K562 (cell line): ENCODE data around the gene FBL.
"Not testable (repeated sequence)": the region's sequence is repeated elsewhere in the genome, so short reads cannot be mapped to it uniquely, and the experiment has no call there.

Experiments used
- CTCF ChIP-seq, 3 experiments: IDR thresholded peaks in 2 of 3; conservative IDR thresholded peaks in 1 of 3; 2 replicates each; pipeline ENCODE4 v1.5.1; 2011 to 2012; ENCODE audit warnings: low read length in 3 of 3, mild to moderate bottlenecking in 3 of 3, control low read depth in 2 of 3, improper control_type of control experiment in 1 of 3, inconsistent platforms in 1 of 3, low read depth in 1 of 3, mixed read lengths in 1 of 3, moderate library complexity in 1 of 3; ENCODE audit not compliant: insufficient read depth in 2 of 3
- EZH2 ChIP-seq: IDR thresholded peaks from 2 replicates; pipeline ENCODE4 v1.6.1; 2012; ENCODE audit warnings: low read depth, mild to moderate bottlenecking, inconsistent platforms, low read length, borderline replicate concordance
- FOXK1 ChIP-seq: sonication (generic); formaldehyde crosslinking; IDR thresholded peaks from 2 replicates; pipeline ENCODE4 v1.8.0; 2022; ENCODE audit warnings: missing genetic modification reagents, mild to moderate bottlenecking, borderline replicate concordance
- FOXM1 ChIP-seq, 2 experiments: fragments of 450-650 bp in 1 of 2; sonication (generic) in 1 of 2; formaldehyde crosslinking in 1 of 2; IDR thresholded peaks; 2 replicates each; pipeline versions ENCODE4 v1.6.1 to v1.9.0; 2017 to 2022; ENCODE audit warnings: low read depth in 2 of 2, mild to moderate bottlenecking in 2 of 2, missing genetic modification reagents in 1 of 2, moderate library complexity in 1 of 2
- POLR2AphosphoS5 ChIP-seq: IDR thresholded peaks from 2 replicates; pipeline ENCODE4 v1.6.1; 2011; ENCODE audit warnings: mild to moderate bottlenecking, low read depth, low read length, moderate library complexity; ENCODE audit not compliant: control insufficient read depth, insufficient read depth
- TEAD4 ChIP-seq, 2 experiments: sonication (generic) in 1 of 2; formaldehyde crosslinking in 1 of 2; IDR thresholded peaks; 2 replicates each; pipeline versions ENCODE4 v1.6.1 to v1.8.0; 2012 to 2022; ENCODE audit warnings: borderline replicate concordance in 1 of 2, inconsistent platforms in 1 of 2, low read length in 1 of 2, mild to moderate bottlenecking in 1 of 2, missing genetic modification reagents in 1 of 2
- YY1 ChIP-seq, 3 experiments: IDR thresholded peaks; 2 replicates each; pipeline ENCODE4 v1.6.1; 2011; ENCODE audit warnings: low read length in 2 of 3, mild to moderate bottlenecking in 2 of 3, moderate library complexity in 2 of 3, borderline replicate concordance in 1 of 3, control low read depth in 1 of 3, low read depth in 1 of 3; ENCODE audit not compliant: insufficient read depth in 3 of 3, insufficient replicate concordance in 2 of 3, control insufficient read depth in 1 of 3, insufficient read length in 1 of 3; ENCODE audit errors: extremely low read depth in 1 of 3
- ZNF217 ChIP-seq: sonication (generic); formaldehyde crosslinking; IDR thresholded peaks from 2 replicates; pipeline ENCODE4 v1.8.0; 2022; ENCODE audit warnings: mild to moderate bottlenecking, missing genetic modification reagents

DNA sequence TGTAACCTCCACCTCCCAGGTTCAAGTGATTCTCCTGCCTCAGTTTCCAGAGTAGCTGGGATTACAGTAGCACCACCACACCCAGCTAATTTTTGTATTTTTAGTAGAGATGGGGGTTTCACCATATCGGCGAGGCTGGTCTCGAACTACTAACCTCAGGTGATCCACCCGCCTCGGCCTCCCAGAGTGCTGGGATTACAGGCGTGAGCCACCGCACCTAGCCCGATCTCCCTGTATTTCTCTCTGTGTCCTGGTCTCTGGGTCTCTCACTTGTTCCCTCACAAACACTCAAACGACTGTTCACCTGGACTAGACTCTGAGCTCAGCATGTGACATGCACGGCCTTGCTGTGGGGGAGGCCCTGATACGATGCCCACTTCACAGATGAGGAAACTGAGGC, 32.7 kb upstream of the FBL start:
- TF ChIP-seq POLR2AphosphoS5; ZNF217 (CRISPR knock-in tag); EZH2; FOXM1 (IDR thresholded peaks at IDR 0.05; ENCODE audit: low read depth); FOXM1 (CRISPR knock-in tag; IDR thresholded peaks at IDR 0.05; ENCODE audit: low read depth); CTCF (IDR thresholded peaks at IDR 0.05 in 2 of 3, conservative IDR thresholded peaks at IDR 0.05 in 1 of 3; ENCODE audit: insufficient read depth in 2 of 3, low read depth in 1 of 3, low read length in 3 of 3); FOXK1 (CRISPR knock-in tag); TEAD4 (IDR thresholded peaks at IDR 0.05; ENCODE audit: low read length); TEAD4 (CRISPR knock-in tag; IDR thresholded peaks at IDR 0.05; ENCODE audit: borderline replicate concordance); YY1 (IDR thresholded peaks at IDR 0.05; ENCODE audit: borderline replicate concordance in 1 of 3, control insufficient read depth in 1 of 3, extremely low read depth in 1 of 3, insufficient read depth in 3 of 3, insufficient read length in 1 of 3, insufficient replicate concordance in 2 of 3, low read depth in 1 of 3, low read length in 2 of 3): not testable (repeated sequence)
